ENCODE measurements around the gene MMP17.

The MMP17 gene

DNA sequence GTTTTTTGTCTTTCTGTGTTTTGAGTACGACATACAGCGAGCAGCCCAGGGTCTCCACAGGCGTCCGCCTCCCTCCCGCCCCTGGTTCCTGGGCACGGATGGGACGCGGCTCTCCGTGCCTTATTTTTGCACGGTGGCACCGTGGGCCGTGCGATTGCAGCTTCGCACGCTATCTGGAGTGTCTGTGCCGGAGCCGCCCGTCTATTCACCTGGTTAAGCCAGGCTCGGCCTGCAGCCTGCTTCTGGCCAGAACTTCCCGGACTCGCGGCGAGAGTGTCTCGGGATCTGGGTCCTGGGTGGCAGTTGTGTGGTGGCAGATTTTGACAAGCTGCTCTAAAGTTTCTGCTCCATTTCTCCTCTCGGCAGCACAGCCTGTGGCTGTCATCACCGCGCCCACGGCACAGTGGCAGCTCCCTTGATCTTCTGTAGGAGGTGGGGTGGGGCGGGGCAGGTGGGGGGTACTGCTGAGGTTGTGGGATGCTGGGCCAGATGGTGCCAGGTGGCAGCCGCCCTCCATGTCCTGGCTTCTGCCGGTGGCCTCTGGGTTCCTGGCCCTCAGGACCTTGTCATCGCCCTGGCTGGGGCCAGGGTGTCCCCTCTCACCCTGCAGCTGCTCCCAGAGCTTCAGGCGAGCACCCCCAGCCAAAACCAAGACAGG, 2.9 kb downstream of the MMP17 start:
- TF ChIP-seq GATA1 (IDR thresholded peaks at IDR 0.05; ENCODE audit: low read depth, low read length) (no peak), POLR2A (IDR thresholded peaks at IDR 0.05; ENCODE audit: low read length) (no peak)
- no peak for DNase-seq

DNA sequence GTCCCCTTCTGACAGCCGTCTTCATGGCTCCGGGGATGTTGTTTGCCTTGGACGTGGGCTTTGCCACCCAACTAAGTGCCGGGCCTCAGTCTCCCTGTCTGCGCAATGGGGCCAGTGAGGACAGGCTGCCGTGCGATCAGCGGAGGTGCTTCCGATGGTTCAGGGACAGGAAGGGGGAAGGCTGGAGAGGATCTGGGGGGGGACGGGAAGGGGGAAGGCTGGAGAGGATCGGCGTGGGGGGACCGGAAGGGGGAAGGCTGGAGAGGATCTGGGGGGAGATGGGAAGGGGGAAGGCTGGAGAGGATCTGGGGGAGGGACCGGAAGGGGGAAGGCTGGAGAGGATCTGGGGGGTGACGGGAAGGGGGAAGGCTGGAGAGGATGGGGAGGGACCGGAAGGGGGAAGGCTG, 3.4 kb downstream of the MMP17 start:
- no peak for TF ChIP-seq GATA1 (IDR thresholded peaks at IDR 0.05; ENCODE audit: low read depth, low read length)
- TF ChIP-seq POLR2A (IDR thresholded peaks at IDR 0.05; ENCODE audit: low read length), result no peak
- DNase-seq, result no peak

DNA sequence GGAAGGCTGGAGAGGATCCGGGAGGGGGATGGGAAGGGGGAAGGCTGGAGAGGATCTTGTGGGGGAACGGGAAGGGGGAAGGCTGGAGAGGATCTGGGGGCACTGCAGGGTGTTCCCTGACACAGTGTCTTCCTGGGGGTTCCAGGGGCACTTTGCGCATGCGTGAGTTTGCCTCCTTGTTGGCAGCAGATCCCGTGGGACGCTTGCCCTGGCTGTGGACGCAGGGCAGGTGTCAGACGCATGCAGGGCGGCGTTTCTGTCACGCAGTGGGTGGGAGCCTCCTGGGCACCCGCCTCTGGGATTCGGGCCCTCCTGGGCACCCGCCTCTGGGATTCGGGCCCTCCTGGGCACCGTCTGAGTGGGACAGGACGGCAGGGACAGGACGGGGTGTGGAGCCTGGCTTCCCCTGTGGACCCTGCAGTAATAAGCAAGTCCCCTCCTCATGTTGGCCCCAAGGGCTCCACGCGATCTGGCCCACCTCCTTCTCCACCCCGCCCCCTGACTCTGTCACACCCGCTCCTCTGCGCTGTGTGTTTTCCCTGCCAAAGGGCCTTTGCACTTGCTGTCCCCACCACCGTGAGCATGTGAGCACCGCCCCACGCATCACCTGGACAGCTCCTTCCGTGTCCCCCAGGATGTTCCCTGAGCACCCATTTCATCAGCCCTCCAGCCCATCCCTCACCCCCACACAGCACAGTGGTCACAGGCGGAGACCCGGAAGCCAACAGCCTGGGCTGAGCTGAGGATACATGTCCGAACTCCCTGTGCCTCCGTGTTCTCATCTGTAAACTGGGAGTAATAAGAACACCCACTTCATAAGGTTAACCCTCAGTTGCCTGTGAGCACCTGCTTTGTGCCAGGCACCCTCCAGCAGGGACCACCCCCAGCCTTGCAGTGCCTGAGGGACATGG, 4.4 kb downstream of the MMP17 start:
- DNase-seq, result no peak
- TF ChIP-seq GATA1 (IDR thresholded peaks at IDR 0.05; ENCODE audit: low read depth, low read length) (no peak), POLR2A (IDR thresholded peaks at IDR 0.05; ENCODE audit: low read length) (no peak)

DNA sequence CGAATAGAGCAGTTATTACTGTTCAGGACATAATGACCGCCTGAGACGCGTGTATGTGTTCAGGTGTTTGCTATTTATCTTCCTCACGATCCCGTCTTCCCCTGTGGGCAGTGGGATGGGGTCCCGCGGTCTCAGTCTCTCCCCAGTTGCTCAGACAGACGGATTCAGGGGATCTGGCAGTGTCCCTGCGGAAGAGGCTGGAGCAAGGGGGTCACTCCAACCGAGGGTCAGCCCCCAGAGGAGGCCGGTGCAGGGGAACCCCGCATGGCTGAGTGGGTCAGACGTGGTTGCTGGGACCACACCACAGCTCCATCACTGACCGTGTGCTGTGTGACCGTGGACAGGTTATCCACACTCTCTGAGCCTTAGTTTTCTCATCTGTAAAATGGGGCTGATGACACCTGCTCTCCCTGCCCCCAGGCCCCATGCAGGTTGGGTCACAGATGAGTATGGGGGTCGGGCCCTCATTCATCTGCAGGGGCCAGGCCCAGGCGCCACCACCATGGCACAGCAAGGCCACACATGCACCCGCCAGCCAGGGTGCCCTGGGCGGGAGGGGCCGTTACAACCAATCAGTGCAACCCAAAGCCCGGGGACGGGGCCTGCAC, 5.2 kb downstream of the MMP17 start:
- TF ChIP-seq POLR2A (IDR thresholded peaks at IDR 0.05; ENCODE audit: low read length), result no peak
- TF ChIP-seq GATA1 (IDR thresholded peaks at IDR 0.05; ENCODE audit: low read depth, low read length), result no peak
- no peak for DNase-seq

DNA sequence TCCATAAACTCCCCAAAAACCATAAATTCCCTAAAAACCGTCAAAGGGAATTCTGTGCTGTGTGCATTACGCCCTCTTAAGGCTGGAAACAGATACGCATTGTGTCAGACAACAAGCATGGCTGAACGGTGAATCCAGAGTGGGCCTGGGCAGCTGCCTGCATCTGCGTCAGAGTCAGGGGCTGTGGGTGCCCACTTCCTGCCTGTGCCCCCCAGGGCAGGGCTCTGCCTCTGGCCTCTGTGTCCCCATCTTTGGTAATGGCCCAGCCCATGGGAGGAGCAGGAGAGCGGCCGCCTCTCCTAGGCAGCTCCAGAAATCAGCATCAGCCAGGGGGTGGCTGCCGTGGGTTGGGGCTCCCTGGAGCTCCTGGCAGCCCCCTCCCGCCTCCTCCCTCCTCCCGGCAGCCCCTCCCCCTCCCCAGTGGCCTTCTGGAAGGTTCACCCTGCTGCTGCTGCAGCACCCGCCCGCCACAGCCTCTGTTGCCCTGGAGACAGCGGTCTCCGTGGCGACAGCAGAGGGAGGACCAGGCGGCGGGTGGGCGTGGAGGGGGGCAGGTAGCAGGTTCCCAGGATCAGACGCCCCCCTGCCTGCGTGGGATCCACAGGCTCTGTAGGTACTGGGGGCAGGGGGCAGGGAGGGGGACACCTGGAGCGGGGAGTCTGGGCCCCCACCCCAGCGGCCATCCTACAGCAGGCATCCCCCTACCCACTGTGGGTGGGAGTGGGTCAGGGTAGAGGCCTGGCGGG, 5.9 kb downstream of the MMP17 start:
- peak in 1 of 2 experiments; percentile 12 for DNase-seq

DNA sequence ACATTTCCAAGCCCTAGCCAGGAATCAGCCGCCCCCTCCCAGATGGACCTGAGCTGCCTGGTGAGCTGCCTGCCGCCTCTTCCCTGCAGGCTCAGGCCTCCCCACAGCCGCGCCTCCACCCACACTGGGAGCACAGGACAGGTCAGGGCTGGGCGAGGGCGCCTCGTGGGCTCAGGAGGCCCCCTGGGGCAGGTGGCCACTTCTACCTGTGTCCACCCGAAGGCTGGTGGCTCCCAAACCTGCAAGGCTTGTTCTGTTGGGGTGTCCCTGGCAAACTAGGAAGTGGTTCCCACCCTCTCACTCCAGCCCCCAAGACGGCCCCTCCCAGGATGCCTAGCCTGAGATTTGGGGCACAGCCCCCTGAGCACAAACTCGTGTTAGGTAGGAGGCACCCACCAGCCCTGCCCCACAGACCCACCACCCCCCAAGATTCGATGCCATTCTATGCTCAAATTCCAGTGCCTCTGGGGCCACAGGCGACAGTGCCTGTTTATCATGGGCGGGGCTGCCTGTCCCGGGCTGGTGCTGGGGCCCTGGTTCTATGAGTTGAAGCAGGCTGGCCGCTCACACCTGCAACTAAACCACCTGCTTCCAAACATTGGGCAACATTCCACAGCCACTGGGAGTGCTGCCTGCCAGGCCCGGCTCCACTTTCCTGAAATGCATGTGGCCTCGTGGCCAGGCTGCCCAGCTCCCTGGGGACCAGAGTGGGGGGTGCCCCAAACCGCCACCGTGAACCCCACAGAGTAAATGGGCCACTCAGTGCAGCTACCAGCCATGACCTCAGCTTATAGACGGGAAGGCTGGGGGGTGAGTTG, 6.8 kb downstream of the MMP17 start:
- TF ChIP-seq POLR2A (IDR thresholded peaks at IDR 0.05; ENCODE audit: low read length) (no peak), GATA1 (IDR thresholded peaks at IDR 0.05; ENCODE audit: low read depth, low read length) (no peak)
- no peak for DNase-seq

More for the DNA sequence above, 5.9 kb downstream of the MMP17 start:
- TF ChIP-seq POLR2A (IDR thresholded peaks at IDR 0.05; ENCODE audit: low read length) (no peak), GATA1 (IDR thresholded peaks at IDR 0.05; ENCODE audit: low read depth, low read length) (no peak)

DNA sequence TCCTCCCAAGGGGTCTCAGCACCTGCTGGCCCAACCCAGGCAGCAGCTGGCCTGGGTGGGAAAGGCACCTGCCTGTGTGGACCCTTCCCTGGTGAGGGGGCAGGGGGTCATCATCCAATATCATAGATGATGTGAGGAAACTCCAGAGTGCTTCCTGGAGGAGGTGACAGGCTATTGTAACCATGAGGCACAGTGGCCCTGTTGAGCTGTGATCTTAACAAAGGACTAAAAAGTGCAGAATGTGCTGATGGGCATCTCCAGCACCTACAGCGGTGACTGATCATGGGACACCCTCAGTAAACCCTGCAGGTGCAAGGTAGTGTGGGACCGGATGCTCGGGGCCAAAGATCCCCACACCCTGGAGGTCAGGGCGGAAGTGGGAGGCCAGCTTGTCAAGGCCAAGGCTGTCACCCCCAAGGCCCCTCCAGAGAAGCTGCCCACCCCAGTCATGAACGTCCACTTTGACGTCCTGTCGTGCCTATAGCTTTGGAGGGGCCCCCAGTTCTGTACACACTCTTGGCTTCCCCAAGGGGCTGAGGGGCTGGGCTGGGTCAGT, 7.5 kb downstream of the MMP17 start:
- no peak for TF ChIP-seq GATA1 (IDR thresholded peaks at IDR 0.05; ENCODE audit: low read depth, low read length)
- TF ChIP-seq POLR2A (IDR thresholded peaks at IDR 0.05; ENCODE audit: low read length), result no peak
- DNase-seq, result no peak

DNA sequence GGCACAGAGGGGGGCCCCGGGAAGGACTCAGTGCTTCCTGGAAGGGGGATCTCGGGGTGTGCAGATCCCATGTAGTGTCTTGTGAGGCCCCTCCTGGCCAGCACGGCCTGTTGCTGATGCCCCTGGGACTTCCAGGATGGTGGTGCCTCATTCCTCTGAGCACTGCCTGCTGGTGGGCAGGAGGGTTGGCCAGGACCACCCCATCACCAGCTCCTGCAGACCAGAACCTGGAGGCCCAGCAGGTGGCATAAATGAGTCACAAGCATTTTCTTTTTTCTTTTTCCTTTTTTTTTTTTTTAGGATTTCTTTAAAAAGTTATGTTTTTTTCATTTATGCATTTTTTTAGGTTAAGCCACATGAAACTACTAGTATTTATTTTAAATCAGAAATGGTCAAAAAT, 8.0 kb downstream of the MMP17 start:
- peak in 1 of 2 experiments; percentile 43 for DNase-seq
- no peak for TF ChIP-seq POLR2A (IDR thresholded peaks at IDR 0.05; ENCODE audit: low read length)
- TF ChIP-seq GATA1 (IDR thresholded peaks at IDR 0.05; ENCODE audit: low read depth, low read length), result no peak

DNA sequence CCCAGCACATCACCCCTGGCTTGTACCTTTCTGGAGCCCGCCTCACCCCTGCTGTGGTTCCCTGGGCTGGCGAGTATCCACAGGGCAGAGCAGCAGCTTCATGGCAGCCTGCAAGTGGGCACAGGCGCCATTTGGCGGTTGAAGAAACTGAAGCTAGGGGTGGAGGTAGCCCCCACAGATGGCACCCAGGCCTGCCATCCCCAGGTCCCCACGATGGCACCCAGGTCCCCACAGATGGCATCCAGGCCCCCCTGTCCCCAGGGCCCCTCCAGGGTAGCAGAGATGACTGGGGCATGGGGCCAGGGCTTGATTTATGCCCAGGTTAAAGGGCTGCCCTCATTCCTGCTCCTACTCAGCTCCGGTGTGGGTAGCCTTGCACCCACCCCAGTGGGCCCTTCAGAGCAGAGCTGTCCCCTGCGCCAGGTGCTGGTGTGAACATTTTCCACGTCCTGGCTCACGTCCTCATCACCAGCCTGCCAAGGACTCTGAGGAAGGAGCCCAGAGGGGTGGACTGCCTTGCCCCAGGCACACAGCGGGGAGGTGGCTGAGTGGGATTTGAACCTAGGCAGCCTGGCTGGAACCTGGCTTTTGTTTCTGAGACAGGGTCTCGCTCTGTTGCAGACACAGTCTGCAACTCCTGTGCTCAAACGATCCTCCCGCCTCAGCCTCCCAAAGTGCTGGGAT, 8.7 kb downstream of the MMP17 start:
- TF ChIP-seq POLR2A (IDR thresholded peaks at IDR 0.05; ENCODE audit: low read length) (no peak), GATA1 (IDR thresholded peaks at IDR 0.05; ENCODE audit: low read depth, low read length) (no peak)
- DNase-seq, result no peak

DNA sequence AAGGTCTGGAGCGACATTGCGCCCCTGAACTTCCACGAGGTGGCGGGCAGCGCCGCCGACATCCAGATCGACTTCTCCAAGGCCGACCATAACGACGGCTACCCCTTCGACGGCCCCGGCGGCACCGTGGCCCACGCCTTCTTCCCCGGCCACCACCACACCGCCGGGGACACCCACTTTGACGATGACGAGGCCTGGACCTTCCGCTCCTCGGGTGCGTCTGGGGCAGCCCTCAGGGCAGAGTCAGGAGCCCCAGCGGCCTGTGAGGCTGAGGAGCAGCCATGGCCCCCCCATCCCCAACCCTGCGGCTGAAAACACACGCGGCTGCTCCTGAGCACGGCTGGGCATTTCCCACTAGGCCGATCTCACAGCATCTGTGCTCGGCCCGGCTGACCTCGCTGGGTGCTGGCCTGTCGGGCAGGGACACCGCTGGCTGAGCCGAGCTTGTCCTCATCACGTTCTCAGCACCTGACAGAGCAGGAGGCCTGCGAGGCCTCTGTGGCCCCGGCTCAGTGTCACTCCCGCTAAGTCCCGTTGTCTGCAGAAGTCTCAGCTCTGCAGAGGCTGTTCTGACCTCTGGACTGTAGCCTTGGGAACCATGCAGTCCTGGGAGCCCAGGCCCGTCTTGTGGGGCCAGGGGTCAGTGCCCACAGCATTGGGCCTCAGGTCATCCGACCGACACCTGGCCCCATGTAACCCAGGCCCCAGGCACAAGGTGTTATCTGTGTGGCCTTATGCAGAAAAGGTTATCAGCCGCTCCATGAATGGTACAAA, 12.6 kb downstream of the MMP17 start:
- TF ChIP-seq GATA1 (IDR thresholded peaks at IDR 0.05; ENCODE audit: low read depth, low read length), result no peak
- no peak for TF ChIP-seq POLR2A (IDR thresholded peaks at IDR 0.05; ENCODE audit: low read length)
- DNase-seq, result no peak

DNA sequence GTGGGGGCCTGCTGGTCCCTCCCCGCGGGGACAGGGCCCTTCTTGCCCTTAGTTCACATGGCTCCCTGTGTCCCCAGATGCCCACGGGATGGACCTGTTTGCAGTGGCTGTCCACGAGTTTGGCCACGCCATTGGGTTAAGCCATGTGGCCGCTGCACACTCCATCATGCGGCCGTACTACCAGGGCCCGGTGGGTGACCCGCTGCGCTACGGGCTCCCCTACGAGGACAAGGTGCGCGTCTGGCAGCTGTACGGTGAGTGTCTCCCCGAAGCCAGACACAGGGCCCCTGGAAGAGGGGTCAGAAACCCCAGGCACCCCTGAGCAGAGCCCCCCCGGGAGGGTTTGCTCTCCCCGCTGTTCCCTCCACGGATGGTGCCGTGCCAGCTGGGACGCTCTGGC, 13.4 kb downstream of the MMP17 start:
- TF ChIP-seq GATA1 (IDR thresholded peaks at IDR 0.05; ENCODE audit: low read depth, low read length) (no peak), POLR2A (IDR thresholded peaks at IDR 0.05; ENCODE audit: low read length) (no peak)
- no peak for DNase-seq

Measured in erythroblast (primary cell).